ENCODE data around the gene PDE6G.

DNA sequence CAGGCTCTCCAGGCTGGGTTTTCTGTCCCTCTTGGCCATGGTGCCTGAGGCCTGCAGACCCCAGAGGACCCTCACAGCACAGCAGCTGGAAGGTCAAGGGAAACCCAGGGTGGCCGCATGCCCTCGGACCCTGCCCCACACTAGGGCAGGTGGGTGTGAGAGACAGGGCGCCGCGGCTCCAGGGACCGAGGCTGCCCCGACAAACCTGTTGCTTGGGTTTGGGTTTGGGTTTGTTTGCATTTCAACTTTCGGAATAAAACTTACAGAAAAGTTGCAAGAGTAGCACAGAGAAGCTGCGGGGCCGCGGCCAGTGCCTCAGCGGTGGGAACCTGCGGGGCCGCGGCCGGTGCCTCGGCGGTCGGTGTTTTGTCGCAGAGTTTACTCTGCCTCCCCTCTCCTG lies 35.3 kb upstream of the PDE6G start:
- no peak for TF ChIP-seq SPI1 (IDR thresholded peaks at IDR 0.05; ENCODE audit: borderline replicate concordance, low read depth)
- no peak for TF ChIP-seq POLR2AphosphoS5 (IDR thresholded peaks at IDR 0.05; ENCODE audit: low read depth)
- TF ChIP-seq, protein P1, sequence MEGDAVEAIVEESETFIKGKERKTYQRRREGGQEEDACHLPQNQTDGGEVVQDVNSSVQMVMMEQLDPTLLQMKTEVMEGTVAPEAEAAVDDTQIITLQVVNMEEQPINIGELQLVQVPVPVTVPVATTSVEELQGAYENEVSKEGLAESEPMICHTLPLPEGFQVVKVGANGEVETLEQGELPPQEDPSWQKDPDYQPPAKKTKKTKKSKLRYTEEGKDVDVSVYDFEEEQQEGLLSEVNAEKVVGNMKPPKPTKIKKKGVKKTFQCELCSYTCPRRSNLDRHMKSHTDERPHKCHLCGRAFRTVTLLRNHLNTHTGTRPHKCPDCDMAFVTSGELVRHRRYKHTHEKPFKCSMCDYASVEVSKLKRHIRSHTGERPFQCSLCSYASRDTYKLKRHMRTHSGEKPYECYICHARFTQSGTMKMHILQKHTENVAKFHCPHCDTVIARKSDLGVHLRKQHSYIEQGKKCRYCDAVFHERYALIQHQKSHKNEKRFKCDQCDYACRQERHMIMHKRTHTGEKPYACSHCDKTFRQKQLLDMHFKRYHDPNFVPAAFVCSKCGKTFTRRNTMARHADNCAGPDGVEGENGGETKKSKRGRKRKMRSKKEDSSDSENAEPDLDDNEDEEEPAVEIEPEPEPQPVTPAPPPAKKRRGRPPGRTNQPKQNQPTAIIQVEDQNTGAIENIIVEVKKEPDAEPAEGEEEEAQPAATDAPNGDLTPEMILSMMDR (IDR thresholded peaks at IDR 0.05; ENCODE audit: insufficient read depth, low read length), result no peak
- TF ChIP-seq, protein P2, sequence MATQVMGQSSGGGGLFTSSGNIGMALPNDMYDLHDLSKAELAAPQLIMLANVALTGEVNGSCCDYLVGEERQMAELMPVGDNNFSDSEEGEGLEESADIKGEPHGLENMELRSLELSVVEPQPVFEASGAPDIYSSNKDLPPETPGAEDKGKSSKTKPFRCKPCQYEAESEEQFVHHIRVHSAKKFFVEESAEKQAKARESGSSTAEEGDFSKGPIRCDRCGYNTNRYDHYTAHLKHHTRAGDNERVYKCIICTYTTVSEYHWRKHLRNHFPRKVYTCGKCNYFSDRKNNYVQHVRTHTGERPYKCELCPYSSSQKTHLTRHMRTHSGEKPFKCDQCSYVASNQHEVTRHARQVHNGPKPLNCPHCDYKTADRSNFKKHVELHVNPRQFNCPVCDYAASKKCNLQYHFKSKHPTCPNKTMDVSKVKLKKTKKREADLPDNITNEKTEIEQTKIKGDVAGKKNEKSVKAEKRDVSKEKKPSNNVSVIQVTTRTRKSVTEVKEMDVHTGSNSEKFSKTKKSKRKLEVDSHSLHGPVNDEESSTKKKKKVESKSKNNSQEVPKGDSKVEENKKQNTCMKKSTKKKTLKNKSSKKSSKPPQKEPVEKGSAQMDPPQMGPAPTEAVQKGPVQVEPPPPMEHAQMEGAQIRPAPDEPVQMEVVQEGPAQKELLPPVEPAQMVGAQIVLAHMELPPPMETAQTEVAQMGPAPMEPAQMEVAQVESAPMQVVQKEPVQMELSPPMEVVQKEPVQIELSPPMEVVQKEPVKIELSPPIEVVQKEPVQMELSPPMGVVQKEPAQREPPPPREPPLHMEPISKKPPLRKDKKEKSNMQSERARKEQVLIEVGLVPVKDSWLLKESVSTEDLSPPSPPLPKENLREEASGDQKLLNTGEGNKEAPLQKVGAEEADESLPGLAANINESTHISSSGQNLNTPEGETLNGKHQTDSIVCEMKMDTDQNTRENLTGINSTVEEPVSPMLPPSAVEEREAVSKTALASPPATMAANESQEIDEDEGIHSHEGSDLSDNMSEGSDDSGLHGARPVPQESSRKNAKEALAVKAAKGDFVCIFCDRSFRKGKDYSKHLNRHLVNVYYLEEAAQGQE (IDR thresholded peaks at IDR 0.05; ENCODE audit: insufficient replicate concordance, low read depth), result no peak
- TF ChIP-seq GABPA (IDR thresholded peaks at IDR 0.05; ENCODE audit: low read depth), result no peak

Measured in HL-60 (cell line).